Measurements from ENCODE around the gene SYNE2.
"Not testable (repeated sequence)": the region's sequence is repeated elsewhere in the genome, so short reads cannot be mapped to it uniquely, and the experiment has no call there.

The SYNE2 gene

DNA sequence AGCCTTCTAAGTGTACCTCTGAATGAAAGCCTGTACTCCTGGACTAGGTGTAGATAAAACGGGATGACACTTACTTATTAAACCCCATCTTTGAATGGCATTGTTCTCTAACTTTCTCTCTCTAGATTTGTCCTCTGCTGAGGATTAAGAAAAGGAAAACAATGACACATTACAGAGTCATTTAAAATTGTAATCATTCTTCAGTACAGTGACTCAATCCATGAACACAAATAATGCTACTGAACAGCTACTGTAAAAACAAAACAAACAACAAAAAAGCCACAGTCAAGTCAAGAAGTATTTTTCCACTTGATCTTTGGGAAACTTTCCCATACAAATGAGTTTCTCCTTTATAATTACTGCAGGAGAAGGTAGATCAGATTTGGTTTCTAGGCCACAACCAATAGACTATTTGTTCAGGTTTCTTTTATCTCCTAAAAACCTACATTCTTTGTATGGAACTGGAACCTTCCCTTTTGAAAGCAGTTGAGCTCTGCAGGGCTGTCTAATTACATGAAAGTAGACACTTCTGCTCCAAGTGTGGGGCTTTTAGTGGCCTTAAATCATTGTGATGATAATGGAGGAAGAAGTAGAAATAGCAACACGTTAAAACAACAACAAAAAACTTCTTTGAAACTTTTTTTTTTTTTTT, 222.3 kb downstream of the SYNE2 start:
- DNase-seq (ENCODE audit: low spot score) = no peak

- no peak for DNase-seq (ENCODE audit: low spot score)
Observed at GRCh38 chr14:64075613-64076005, 222.8 kb downstream of the SYNE2 start.

GRCh38 chr14:64080452-64080851, 227.6 kb downstream of the SYNE2 start:
- DNase-seq (ENCODE audit: low spot score) = no peak

GRCh38 chr14:64081174-64081746, 228.5 kb downstream of the SYNE2 start:
- no peak for DNase-seq (ENCODE audit: low spot score)

- no peak for DNase-seq (ENCODE audit: low spot score)
Observed at GRCh38 chr14:64082837-64083236, 230.0 kb downstream of the SYNE2 start.

- no peak for DNase-seq (ENCODE audit: low spot score)
Observed at GRCh38 chr14:64088647-64088964, 235.8 kb downstream of the SYNE2 start.

DNA sequence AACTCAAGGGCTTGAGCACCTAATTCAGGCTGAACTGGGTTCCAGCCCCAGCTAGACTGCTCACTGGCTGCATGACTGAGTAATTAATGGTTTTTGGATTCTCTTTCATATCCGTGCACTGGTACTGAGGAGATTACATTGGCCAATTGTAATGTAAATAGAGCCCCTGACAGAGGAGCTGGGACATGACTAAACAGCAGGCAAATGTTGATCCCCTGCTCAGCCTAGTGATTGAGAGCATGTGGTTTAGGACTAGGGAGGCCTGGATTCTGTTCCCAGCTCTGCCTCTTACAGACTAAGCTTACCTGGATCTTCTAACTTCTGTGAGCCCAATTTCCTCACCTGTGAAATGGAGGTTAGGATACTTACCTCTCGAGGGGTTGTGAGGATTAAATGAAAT, 237.1 kb downstream of the SYNE2 start:
- no peak for DNase-seq (ENCODE audit: low spot score)

DNA sequence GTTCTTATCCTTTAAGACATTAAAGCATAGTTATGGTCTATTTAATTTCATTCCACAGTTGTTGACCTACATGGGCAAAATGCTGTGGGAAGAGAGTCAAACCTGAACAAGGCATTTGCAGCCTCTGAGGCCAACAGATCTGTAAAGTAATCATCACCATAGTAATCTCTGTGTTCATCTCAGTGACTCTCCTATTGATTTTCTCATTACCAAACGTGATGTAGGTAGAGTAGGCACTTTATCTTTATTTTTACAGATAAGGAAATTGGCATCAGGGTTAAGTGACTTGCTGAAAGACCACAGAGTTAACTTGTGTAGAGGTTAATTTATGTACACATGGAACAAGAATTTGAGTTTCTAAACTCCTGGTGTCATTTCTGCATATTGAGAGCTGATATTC, 238.4 kb downstream of the SYNE2 start:
- no peak for DNase-seq (ENCODE audit: low spot score)

DNA sequence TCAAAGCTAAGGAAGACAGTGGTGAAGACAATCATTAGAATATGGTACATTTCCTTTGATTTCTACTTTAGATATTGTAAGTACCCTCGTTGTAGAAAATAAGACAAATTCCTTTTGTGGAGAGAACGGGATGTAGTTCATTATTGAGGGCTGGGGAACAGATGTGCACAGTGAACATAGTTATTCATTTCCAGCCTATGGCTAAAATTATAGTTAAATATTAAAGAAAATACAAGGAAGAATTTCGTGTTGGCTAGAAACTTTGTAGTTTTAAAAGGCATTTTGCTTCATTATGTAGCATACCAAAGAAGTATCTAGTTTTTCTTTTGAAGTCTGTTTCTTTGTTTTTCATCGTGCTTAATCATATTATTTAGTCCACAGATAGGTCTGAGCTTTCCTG, 239.5 kb downstream of the SYNE2 start:
- DNase-seq (ENCODE audit: low spot score) = no peak

DNA sequence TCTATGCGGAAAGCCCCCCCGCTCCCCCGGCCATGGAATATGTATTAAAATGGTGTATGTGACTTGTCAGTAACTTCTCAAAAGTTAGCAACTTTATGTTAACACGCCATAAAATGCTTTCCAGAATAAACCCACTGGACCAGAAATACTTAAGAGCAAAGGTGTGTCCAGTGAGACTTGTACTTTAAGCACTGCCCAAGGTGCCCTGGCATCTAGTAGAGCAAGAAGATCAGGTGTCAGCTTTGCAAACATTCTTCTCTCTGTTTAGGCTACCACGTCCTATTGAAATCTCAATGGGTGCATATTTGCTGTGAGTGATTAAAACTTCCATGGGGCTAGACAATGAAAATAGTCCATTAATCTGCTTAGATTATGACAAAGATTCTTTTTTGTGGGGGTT, 240.1 kb downstream of the SYNE2 start:
- no peak for DNase-seq (ENCODE audit: low spot score)

- DNase-seq (ENCODE audit: low spot score) = no peak
Observed at GRCh38 chr14:64095620-64096019, 242.8 kb downstream of the SYNE2 start.

DNA sequence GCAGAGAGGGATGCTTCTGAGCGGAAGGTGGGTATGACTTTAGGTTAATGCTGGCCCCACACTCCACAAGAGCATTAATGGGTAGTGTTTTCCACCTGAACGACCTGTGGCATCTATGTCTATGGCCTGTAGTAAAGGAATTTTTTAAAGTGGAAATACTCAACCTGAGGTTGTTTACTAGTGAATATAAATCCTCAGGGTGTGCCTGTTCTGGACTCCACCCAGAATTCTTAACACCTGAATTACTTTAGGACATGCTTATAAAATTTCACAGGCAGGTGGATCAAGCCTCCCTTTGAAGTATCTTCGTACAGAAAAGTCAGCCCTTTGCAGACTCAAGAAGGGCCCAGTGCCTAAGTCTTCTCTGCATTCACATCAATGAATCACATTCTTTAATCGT, 245.3 kb downstream of the SYNE2 start:
- DNase-seq (ENCODE audit: low spot score) = no peak

DNA sequence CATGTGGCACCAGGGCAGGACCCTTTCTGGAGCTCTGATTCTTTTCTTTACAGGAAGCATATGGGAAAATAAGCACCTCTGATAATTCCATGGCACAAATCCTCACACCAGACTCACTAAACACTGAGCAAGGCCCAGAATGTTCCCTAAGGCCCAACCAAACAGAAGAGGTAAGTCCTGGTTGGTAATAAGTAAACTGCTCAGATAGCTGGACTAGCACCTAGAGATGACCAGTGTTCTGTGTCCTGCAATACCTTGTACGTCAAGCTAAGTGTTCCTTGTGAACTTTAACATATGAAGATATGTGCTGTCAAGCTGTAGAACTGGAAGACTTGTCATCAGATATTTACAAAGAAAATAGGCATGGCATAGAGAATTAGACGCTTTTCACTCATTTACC, 254.6 kb downstream of the SYNE2 start:
- no peak for DNase-seq (ENCODE audit: low spot score)

DNA sequence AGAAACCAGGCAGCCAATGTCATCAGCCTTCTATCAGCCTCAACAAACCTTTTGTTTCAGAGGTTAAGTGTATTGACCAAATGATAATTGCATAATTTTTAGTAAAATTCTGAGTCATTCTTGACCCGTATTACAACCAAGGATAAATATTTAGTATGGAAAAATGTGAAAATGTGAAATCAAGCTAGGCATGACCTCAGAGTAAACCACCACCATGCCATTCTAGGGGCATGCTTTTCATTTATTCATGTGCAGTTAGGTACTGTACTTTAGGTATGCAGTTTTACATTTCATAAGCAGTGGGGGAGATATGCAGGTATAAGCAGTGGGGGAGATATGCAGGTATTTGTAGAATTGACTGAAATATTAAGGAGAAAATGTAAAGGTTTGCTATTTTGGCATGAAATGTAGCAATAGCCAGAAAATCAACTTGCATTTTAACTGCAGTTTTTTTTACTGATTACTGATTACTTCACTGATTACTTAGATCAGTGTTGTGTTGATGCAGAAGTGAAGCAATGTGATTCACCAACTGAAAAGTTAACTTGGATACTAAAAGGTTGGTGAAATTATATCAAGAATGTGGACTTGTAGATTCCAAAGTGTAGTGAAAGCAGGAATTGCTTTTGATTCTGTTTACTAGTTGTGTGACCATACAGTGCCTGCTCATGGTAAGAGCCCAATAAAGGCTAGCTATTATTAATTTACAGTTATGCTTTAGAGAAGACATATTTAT, 257.2 kb downstream of the SYNE2 start:
- DNase-seq (ENCODE audit: low spot score) = no peak

GRCh38 chr14:64110802-64111201, 258.0 kb downstream of the SYNE2 start:
- no peak for DNase-seq (ENCODE audit: low spot score)

GRCh38 chr14:64112867-64113678, 260.3 kb downstream of the SYNE2 start:
- DNase-seq (ENCODE audit: low spot score) = no peak

DNA sequence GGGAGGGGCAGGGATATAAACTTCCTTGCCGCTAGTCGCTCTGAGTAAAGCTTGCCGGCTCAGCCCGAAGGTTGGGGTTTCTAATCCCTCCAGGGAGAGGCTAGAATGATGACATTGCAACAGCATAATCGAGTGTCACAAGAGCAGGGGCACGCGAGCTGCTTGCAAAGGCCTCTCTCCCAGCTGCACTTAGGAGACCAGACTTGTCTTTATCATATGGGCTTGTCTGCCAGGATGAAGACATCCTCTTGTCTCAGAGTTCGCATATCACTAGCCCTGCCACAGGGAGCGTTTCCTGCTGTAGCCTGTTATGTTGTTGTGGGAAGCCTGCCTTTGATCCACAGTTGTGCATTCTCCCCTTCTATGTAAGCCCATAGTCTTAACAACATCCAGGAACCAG, 261.4 kb downstream of the SYNE2 start:
- no peak for DNase-seq (ENCODE audit: low spot score)

DNA sequence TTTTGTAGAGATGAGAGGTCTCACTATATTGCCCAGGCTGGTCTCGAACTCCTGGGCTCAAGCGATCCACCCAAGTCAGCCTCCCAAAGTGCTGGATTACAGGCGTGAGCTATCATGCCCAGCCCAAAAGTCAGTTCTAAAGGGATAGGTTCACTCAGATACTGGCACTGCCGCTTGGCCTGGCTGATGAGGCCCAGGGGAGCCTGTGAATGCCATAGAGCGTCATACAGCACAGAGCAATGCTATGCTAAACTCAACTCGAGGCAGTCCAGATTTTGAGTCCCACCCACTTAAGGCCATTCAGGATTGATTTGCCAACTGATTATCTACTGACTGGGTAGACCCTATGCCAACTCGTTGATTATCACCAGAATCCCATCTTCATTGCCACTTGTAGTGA, 262.0 kb downstream of the SYNE2 start:
- no peak for DNase-seq (ENCODE audit: low spot score)

DNA sequence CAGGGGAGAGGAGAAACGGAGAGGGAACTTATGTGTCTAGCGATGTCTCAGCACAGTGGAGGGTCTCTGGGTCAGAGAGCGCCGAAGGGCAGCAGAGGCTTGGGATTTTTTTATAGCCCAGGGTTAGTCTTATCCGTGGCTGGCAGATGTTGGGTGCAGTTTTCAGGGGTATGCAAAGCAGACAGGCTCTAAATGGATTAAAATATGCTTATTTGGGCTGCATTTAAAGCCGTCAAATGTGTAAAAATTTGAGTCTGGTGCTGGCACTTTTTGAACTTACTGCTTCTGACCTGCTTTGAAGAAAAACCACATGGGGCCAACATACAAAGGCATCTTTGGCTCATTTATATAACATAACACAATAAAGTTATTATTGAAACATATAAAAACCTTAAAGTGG, 262.6 kb downstream of the SYNE2 start:
- DNase-seq (ENCODE audit: low spot score) = no peak

DNA sequence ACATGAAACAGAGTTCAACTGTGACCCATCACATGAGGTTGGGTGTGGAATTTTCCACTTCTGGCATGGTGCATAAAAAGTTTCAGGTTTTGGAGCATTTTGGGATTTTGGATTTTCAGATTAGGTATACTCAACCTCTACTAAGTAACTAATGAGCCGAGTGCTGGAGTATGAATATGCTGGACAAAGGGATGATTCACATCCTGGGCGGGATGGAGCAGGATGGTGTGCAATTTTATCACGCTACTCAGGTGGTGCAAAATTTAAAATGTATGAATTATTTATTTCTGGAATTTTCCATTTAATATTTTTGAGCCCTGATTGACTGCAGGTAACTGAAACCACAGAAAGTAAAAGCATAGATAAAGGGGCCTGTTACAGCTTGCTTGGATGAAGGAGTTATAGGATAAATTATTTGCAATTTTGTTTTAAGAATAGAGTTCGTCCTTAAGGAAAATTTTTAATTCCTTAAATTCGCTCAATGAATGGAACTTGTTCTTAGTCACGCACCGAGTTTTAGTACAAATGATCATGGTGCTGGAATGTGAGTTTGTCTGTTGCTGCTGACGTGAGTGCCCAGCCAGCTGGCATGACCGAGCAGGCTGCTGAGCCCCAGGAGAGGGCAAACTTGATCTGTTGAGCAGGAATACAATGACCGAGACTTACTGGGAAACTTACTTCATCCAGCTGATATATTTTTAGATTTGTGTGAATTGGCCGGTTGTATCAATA, 265.0 kb downstream of the SYNE2 start:
- DNase-seq (ENCODE audit: low spot score) = no peak

- not testable (repeated sequence) for DNase-seq (ENCODE audit: low spot score)
Observed at GRCh38 chr14:64118403-64118742, 265.6 kb downstream of the SYNE2 start.

GRCh38 chr14:64118892-64119291, 266.1 kb downstream of the SYNE2 start:
- no peak for DNase-seq (ENCODE audit: low spot score)

Measured in putamen (tissue), 1 donor.